ENCODE results near the gene COL18A1.
"Not testable (repeated sequence)": the region's sequence is repeated elsewhere in the genome, so short reads cannot be mapped to it uniquely, and the experiment has no call there.

COL18A1 gene

GRCh38 chr21:45525153-45525909, 120.4 kb downstream of the COL18A1 start:
- no peak for DNase-seq

GRCh38 chr21:45525910-45526306, 120.9 kb downstream of the COL18A1 start:
- DNase-seq, result no peak

- not testable (repeated sequence) for DNase-seq
Observed at GRCh38 chr21:45527151-45527999, 122.4 kb downstream of the COL18A1 start.

GRCh38 chr21:45528028-45528705, 123.2 kb downstream of the COL18A1 start:
- no peak for DNase-seq

GRCh38 chr21:45528981-45529784, 124.2 kb downstream of the COL18A1 start:
- DNase-seq, result no peak

GRCh38 chr21:45529785-45530422, 124.9 kb downstream of the COL18A1 start:
- no peak for DNase-seq

- DNase-seq, result no peak
Observed at GRCh38 chr21:45530423-45531113, 125.6 kb downstream of the COL18A1 start.

- not testable (repeated sequence) for DNase-seq
Observed at GRCh38 chr21:45531114-45531392, 126.1 kb downstream of the COL18A1 start.

GRCh38 chr21:45531393-45532215, 126.6 kb downstream of the COL18A1 start:
- DNase-seq, result no peak

- no peak for DNase-seq
Observed at GRCh38 chr21:45532826-45533360, 127.9 kb downstream of the COL18A1 start.

GRCh38 chr21:45533361-45533845, 128.4 kb downstream of the COL18A1 start:
- no peak for DNase-seq

- no peak for DNase-seq
Observed at GRCh38 chr21:45533846-45534635, 129.1 kb downstream of the COL18A1 start.

- no peak for DNase-seq
Observed at GRCh38 chr21:45534636-45535331, 129.8 kb downstream of the COL18A1 start.

GRCh38 chr21:45535341-45536081, 130.5 kb downstream of the COL18A1 start:
- DNase-seq, result no peak

- DNase-seq, result no peak
Observed at GRCh38 chr21:45536301-45537081, 131.5 kb downstream of the COL18A1 start.

- no peak for DNase-seq
Observed at GRCh38 chr21:45537111-45537745, 132.3 kb downstream of the COL18A1 start.
